ENCODE results near the gene TIMMDC1. TPM values are rescaled to one million over a fixed set of nuclear protein-coding genes. Genes with fewer than 3 reads are reported as not detected.

Gene TIMMDC1
- total and polyA plus RNA-seq, 10 of the 15 experiments (the other 5 are each of a cell fraction or from before 2014, with no cell fraction given), result 55.9 to 146 (median 72.1) TPM

GRCh38 chr3:119492128-119492527, 6.2 kb upstream of the TIMMDC1 start:
- no TSS peak for BruUV-seq (replicated peaks)
- DNase-seq (ENCODE audit: low read depth, low spot score) (no peak), FAIRE-seq (no peak), ATAC-seq (no peak)
- in situ Hi-C loops (cut with MboI), result no loop called here
- Histone ChIP-seq H3K79me2 (ENCODE audit: control insufficient read depth, insufficient read depth, low read length) (no peaks in the 10 kb centered on the region), H3K9ac (ENCODE audit: control insufficient read depth, insufficient read depth, low read length) (no peak overlapping the region), H3K4me1 (ENCODE audit: control insufficient read depth, insufficient read depth, low read length) (no peaks in the 10 kb centered on the region), H3K4me2 (ENCODE audit: control insufficient read depth, insufficient read depth) (no peak overlapping the region), H3K9me3 (replicated peaks; ENCODE audit: control insufficient read depth, insufficient read depth, low read length) (no peaks in the 10 kb centered on the region), H4K20me1 (ENCODE audit: control insufficient read depth, insufficient read depth) (no peaks in the 10 kb centered on the region), H2AFZ (ENCODE audit: control insufficient read depth, low read depth, low read length) (no peak overlapping the region), H3K36me3 (ENCODE audit: control insufficient read depth in 2 of 2, insufficient read depth in 2 of 2, low read length in 1 of 2) (peaks cover 0 to 21% of the 10 kb centered on the region in 2 experiments; a peak in 3 of 4 replicates), H3K27me3 (replicated peaks in 1 of 2; ENCODE audit: control insufficient read depth in 2 of 2, insufficient read depth in 2 of 2, low read length in 1 of 2) (no peaks in the 10 kb centered on the region), H3K27ac (ENCODE audit: control insufficient read depth, insufficient read depth) (no peak overlapping the region), H3K4me3 (no peak overlapping the region)
- CTCF ChIA-PET, result no interaction called here
- intact Hi-C loops (cut with micrococcal nuclease; ENCODE audit: unreplicated experiment), result no loop called here
- WGBS (ENCODE audit: insufficient coverage, insufficient replicate concordance, low lambda C conversion rate, missing lambda C conversion rate), result 80% methylated on average over 2 of the region's 2 CpGs
- RAD21 ChIA-PET (ENCODE audit: unreplicated experiment), result interaction anchor here (1.4 kb wide), 1 partner anchor 9 kb away, joined by 4 read pairs; no protein-coding TSS in a partner anchor
- POLR2A ChIA-PET, result no interaction called here
- SMC1A ChIA-PET (ENCODE audit: uncharacterized antibody, unreplicated experiment), result interaction anchor here (0.8 kb wide), 1 partner anchor 19 kb away, joined by 3 read pairs; no protein-coding TSS in a partner anchor
- TF ChIP-seq RUNX3 (IDR thresholded peaks at IDR 0.05; ENCODE audit: low read length) (no peak), CREM (IDR thresholded peaks at IDR 0.05; ENCODE audit: low read depth) (peak; percentile 64), ZSCAN29 (IDR thresholded peaks at IDR 0.05) (no peak), CBX3 (IDR thresholded peaks at IDR 0.05; ENCODE audit: borderline replicate concordance, low read depth) (no peak), ZNF384 (IDR thresholded peaks at IDR 0.05; ENCODE audit: borderline replicate concordance, low read depth, low read length) (no peak), CHD4 (IDR thresholded peaks at IDR 0.05) (no peak), EED (IDR thresholded peaks at IDR 0.05; ENCODE audit: low read depth) (no peak), ZBTB33 (IDR thresholded peaks at IDR 0.05) (no peak), SMC3 (IDR thresholded peaks at IDR 0.05; ENCODE audit: borderline replicate concordance, low read length) (no peak), HDAC2 (IDR thresholded peaks at IDR 0.05) (no peak), USF2 (IDR thresholded peaks at IDR 0.05; ENCODE audit: borderline replicate concordance, low read depth, low read length) (no peak), SMAD5 (IDR thresholded peaks at IDR 0.05; ENCODE audit: low read depth) (no peak), SIX5 (IDR thresholded peaks at IDR 0.05; ENCODE audit: low read depth, low read length, severe bottlenecking) (no peak), POLR2A (IDR thresholded peaks at IDR 0.05; ENCODE audit: low read depth, low read length) (no peak), ZBTB4 (CRISPR knock-in tag; IDR thresholded peaks at IDR 0.05) (no peak), NFIC (IDR thresholded peaks at IDR 0.05; ENCODE audit: low read depth, low read length) (no peak), POU2F2 (IDR thresholded peaks at IDR 0.05; ENCODE audit: borderline replicate concordance, low read depth, low read length) (no peak), E2F8 (IDR thresholded peaks at IDR 0.05; ENCODE audit: low read depth, partially characterized antibody) (no peak), RFX5 (IDR thresholded peaks at IDR 0.05; ENCODE audit: low read depth, low read length) (peak; percentile 93)

Measured in GM12878 (cell line).